PC-9 (cell line): Measurements from ENCODE around the gene DENND1A. TPM values are rescaled to one million over a fixed set of nuclear protein-coding genes. Genes with fewer than 3 reads are reported as not detected.

ENCODE experiments used
- BruUV-seq: library from RNA; stranded (reverse); fragments of 400-500 nt; replicated peaks from 2 replicates; lab custom pipeline; 2021; lab: Mats Ljungman, UMichigan
- CTCF ChIA-PET: fragments of 300-600 bp; sonication (Branson Sonifier 250); formaldehyde crosslinking; loops from one replicate; lab custom pipeline; 2022; ENCODE audit warnings: antibody characterized with exemption; lab: Charles Lee
- POLR2A ChIA-PET: fragments of 300-600 bp; sonication (Branson Sonifier 250); formaldehyde crosslinking; loops from one replicate; lab custom pipeline; 2022; ENCODE audit warnings: antibody characterized with exemption; ENCODE audit not compliant: unreplicated experiment; lab: Charles Lee
- DNase-seq, 2 experiments: peaks; one replicate each; pipeline versions ENCODE4 v3.0.0 to v3.0.0-alpha.2; 2015 to 2022; ENCODE audit warnings: mixed read lengths in 1 of 2
- H2AFZ ChIP-seq: fragments of 200-600 bp; sonication (generic); 2 replicates; pipeline ENCODE4 v1.8.1; 2017; ENCODE audit warnings: antibody characterized with exemption
- H3F3A ChIP-seq: fragments of 200-600 bp; sonication (generic); 2 replicates; pipeline ENCODE4 v1.8.1; 2017; ENCODE audit warnings: antibody characterized with exemption, mild to moderate bottlenecking, low read depth; ENCODE audit not compliant: insufficient read depth
- H3K27ac ChIP-seq: fragments of 200-600 bp; sonication (generic); 2 replicates; pipeline ENCODE4 v1.6.1; 2016; ENCODE audit warnings: mixed run types
- H3K27me3 ChIP-seq: fragments of 200-600 bp; sonication (generic); 2 replicates; pipeline ENCODE4 v1.6.1; 2016; ENCODE audit warnings: low read depth, mixed run types; ENCODE audit not compliant: insufficient read depth
- H3K36me3 ChIP-seq: fragments of 200-600 bp; sonication (generic); 2 replicates; pipeline ENCODE4 v1.6.1; 2016; ENCODE audit warnings: low read depth, mixed run types
- H3K4me1 ChIP-seq: fragments of 200-600 bp; sonication (generic); replicated peaks from 2 replicates; pipeline ENCODE4 v1.6.1; 2016; ENCODE audit warnings: mixed run types; ENCODE audit not compliant: insufficient read depth
- H3K4me2 ChIP-seq: fragments of 200-600 bp; sonication (generic); 2 replicates; pipeline ENCODE4 v1.6.1; 2017; ENCODE audit warnings: mixed run types
- H3K4me3 ChIP-seq: fragments of 200-600 bp; sonication (generic); 2 replicates; pipeline ENCODE4 v1.6.1; 2016; ENCODE audit warnings: mixed run types
- H3K79me2 ChIP-seq: fragments of 200-600 bp; sonication (generic); 2 replicates; pipeline ENCODE4 v1.6.1; 2017; ENCODE audit warnings: low read depth, mixed run types
- H3K9me2 ChIP-seq: fragments of 200-600 bp; sonication (generic); 2 replicates; pipeline ENCODE4 v1.8.1; 2017; ENCODE audit warnings: mild to moderate bottlenecking; ENCODE audit not compliant: insufficient read depth
- H3K9me3 ChIP-seq: fragments of 200-600 bp; sonication (generic); 2 replicates; pipeline ENCODE4 v1.8.1; 2016; ENCODE audit warnings: low read depth; ENCODE audit not compliant: insufficient read depth
- H4K20me1 ChIP-seq: fragments of 200-600 bp; sonication (generic); 2 replicates; pipeline ENCODE4 v1.8.1; 2017; ENCODE audit not compliant: insufficient read depth
- EZH2 ChIP-seq: fragments of 200-600 bp; sonication (generic); IDR thresholded peaks from 2 replicates; pipeline ENCODE4 v1.8.0; 2017; ENCODE audit warnings: antibody characterized with exemption, low read depth
- intact Hi-C: fragments of 100-400 bp; cut with micrococcal nuclease; formaldehyde crosslinking; loops from one replicate; pipeline ENCODE4 v1.10.0; 2022; ENCODE audit not compliant: unreplicated experiment
- total RNA-seq: library from RNA; stranded (reverse); gene quantifications from 2 replicates; pipeline ENCODE4 v1.2.3, GENCODE V29; 2021
- TF ChIP-seq, protein P1 (sequence below): fragments of 200-600 bp; sonication (generic); conservative IDR thresholded peaks from 2 replicates; pipeline ENCODE4 v1.6.1; 2017; ENCODE audit warnings: mixed run types, antibody characterized with exemption, mild to moderate bottlenecking, moderate library complexity

Gene DENND1A
- total RNA-seq, 1 experiment from 2014 or later, result 37.7 TPM

DNA sequence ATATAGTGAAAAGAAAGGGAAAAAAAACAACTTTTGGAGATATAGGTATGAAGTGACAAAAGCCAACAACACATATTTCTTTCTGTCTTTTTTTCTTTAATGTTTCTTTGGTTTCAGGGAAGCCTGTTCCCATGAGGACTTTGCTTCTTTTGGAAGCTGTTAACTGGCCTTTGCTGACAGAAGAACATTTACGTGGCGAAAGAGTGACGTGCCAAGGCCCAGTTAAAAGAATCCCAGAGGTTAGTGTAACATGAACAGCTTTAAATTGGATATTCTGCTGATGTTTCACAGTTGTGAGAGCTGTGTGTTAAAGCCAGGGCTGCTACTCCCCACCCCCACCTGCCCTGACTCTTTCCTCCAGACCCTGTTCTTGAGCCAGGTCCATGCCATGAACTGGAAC is 298.1 kb downstream of the DENND1A start:
- no peak for DNase-seq
- Histone ChIP-seq H3F3A (no peaks in the 10 kb centered on the region), H3K36me3 (no peaks in the 10 kb centered on the region), H2AFZ (no peak overlapping the region), H3K79me2 (no peaks in the 10 kb centered on the region), H4K20me1 (no peaks in the 10 kb centered on the region; the same call in none of the 2 replicates), H3K9me2 (no peaks in the 10 kb centered on the region), H3K4me2 (no peak overlapping the region), H3K27ac (no peak overlapping the region), H3K4me3 (no peak overlapping the region), H3K4me1 (no peaks in the 10 kb centered on the region), H3K27me3 (no peaks in the 10 kb centered on the region), H3K9me3 (no peaks in the 10 kb centered on the region)
- ChIA-PET POLR2A (no interaction called here), CTCF (no interaction called here)
- intact Hi-C loops, result no loop called here
- no TSS peak for BruUV-seq
- TF ChIP-seq, protein P1, sequence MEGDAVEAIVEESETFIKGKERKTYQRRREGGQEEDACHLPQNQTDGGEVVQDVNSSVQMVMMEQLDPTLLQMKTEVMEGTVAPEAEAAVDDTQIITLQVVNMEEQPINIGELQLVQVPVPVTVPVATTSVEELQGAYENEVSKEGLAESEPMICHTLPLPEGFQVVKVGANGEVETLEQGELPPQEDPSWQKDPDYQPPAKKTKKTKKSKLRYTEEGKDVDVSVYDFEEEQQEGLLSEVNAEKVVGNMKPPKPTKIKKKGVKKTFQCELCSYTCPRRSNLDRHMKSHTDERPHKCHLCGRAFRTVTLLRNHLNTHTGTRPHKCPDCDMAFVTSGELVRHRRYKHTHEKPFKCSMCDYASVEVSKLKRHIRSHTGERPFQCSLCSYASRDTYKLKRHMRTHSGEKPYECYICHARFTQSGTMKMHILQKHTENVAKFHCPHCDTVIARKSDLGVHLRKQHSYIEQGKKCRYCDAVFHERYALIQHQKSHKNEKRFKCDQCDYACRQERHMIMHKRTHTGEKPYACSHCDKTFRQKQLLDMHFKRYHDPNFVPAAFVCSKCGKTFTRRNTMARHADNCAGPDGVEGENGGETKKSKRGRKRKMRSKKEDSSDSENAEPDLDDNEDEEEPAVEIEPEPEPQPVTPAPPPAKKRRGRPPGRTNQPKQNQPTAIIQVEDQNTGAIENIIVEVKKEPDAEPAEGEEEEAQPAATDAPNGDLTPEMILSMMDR, result no peak
- TF ChIP-seq EZH2, result no peak

DNA sequence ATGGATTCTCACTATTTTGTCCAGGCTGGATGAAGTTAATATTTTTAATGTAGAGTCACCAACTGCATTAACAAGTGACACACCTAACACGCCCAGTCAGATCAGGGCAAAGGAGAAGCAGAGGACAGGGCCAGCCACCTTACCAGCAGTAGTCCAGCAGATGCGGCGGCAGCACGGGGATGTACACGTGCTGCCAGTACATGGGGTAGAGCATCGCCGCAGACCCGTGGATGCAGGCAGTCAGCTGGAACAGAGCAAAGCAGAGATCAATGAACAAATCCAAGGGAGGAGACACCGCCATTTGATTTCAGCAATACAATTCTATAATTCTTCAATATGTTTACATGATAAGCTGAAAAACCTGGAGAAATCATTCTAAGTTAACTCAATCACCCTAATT is 299.7 kb downstream of the DENND1A start:
- Histone ChIP-seq H3K4me1 (no peaks in the 10 kb centered on the region), H3K9me3 (no peaks in the 10 kb centered on the region), H3K79me2 (no peaks in the 10 kb centered on the region), H3K27me3 (no peaks in the 10 kb centered on the region), H2AFZ (no peak overlapping the region), H3K27ac (no peak overlapping the region), H4K20me1 (no peaks in the 10 kb centered on the region; the same call in none of the 2 replicates), H3K4me2 (no peak overlapping the region), H3K4me3 (no peak overlapping the region), H3K36me3 (no peaks in the 10 kb centered on the region), H3F3A (no peaks in the 10 kb centered on the region), H3K9me2 (no peaks in the 10 kb centered on the region)
- intact Hi-C loops, result no loop called here
- ChIA-PET CTCF (no interaction called here), POLR2A (interaction anchor here (0.6 kb wide), 1 partner anchor 139 kb away, joined by 5 read pairs; no protein-coding TSS in a partner anchor)
- no TSS peak for BruUV-seq
- no peak for TF ChIP-seq EZH2
- no peak for DNase-seq

DNA sequence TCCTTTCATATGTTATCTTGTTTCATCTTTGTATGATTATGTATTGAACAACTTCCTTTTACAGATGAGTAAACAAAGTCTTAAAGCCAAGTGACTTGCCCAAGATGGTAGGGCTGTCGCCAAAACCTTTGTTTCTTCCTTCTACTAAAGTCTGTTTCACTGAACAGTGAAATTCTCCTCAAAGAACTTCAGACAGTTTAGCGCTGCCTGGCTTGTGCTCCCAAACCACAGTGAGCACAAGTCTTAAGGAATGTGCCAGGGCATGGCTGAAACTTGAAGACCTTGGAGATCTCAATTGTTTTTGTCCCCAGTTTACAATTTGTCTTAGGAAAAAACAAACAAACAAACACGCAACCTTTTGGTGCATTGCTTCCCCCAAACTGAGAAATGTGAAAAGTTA is 300.4 kb downstream of the DENND1A start:
- intact Hi-C loops, result no loop called here
- no TSS peak for BruUV-seq
- H3K27me3 ChIP-seq, result no peaks in the 10 kb centered on the region
- H3K4me2 ChIP-seq, result no peak overlapping the region
- no peaks in the 10 kb centered on the region for H3F3A ChIP-seq
- H3K9me2 ChIP-seq, result no peaks in the 10 kb centered on the region
- no peaks in the 10 kb centered on the region for H3K36me3 ChIP-seq
- DNase-seq, result no peak
- TF ChIP-seq EZH2, result no peak
- TF ChIP-seq, protein P1, result no peak
- POLR2A ChIA-PET, result no interaction called here
- H2AFZ ChIP-seq, result no peak overlapping the region
- no peaks in the 10 kb centered on the region for H3K4me1 ChIP-seq
- no peaks in the 10 kb centered on the region for H3K9me3 ChIP-seq
- H3K27ac ChIP-seq, result no peak overlapping the region
- H3K79me2 ChIP-seq, result no peaks in the 10 kb centered on the region
- H3K4me3 ChIP-seq, result no peak overlapping the region
- CTCF ChIA-PET, result no interaction called here
- H4K20me1 ChIP-seq, result no peaks in the 10 kb centered on the region; the same call in none of the 2 replicates

DNA sequence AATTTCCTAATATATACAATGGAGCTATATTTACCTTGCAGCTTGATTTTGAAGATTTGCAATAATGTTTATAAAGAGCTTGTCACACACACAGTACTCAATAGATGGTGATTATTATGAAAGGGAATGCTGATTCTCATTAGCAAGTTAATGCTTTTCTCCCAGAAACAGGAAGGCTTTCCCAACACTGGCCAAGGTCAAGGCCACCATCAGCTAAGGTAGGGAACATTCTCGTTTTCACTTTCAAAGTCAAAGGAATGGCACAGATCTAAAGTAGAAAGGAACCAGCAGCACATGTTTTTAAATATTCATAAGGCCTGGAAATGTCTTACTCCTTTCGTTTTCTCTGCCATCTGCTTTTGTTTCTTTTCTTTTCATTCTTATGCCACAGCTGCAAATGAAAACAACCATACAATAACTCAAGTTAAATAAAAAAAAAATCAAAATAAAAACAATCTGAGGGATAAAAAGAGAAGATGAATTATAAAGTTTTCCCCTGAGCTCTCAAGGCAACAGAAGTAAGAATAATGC is 307.1 kb downstream of the DENND1A start:
- ChIA-PET CTCF (no interaction called here), POLR2A (no interaction called here)

More for the DNA sequence above, 307.1 kb downstream of the DENND1A start:
- no peak overlapping the region for H3K27ac ChIP-seq
- no peaks in the 10 kb centered on the region for H4K20me1 ChIP-seq
- no peaks in the 10 kb centered on the region for H3K4me1 ChIP-seq
- H3K79me2 ChIP-seq, result no peaks in the 10 kb centered on the region
- H3K36me3 ChIP-seq, result no peaks in the 10 kb centered on the region
- DNase-seq, result no peak
- no peak overlapping the region for H3K4me3 ChIP-seq
- intact Hi-C loops, result no loop called here
- H2AFZ ChIP-seq, result no peak overlapping the region
- H3F3A ChIP-seq, result no peaks in the 10 kb centered on the region
- no peaks in the 10 kb centered on the region for H3K9me3 ChIP-seq
- no peak for TF ChIP-seq EZH2
- TF ChIP-seq, protein P1, result no peak
- H3K4me2 ChIP-seq, result no peak overlapping the region
- no TSS peak for BruUV-seq
- no peaks in the 10 kb centered on the region for H3K9me2 ChIP-seq
- no peaks in the 10 kb centered on the region for H3K27me3 ChIP-seq
